Spleen (tissue), 11 donors: ENCODE data around the gene GRID2. TPM values are rescaled to one million over a fixed set of nuclear protein-coding genes. Genes with fewer than 3 reads are reported as not detected.

ENCODE experiments used
- DNase-seq: peaks from one replicate; pipeline ENCODE4 v3.0.0-alpha.2; 2020
- H3K27ac ChIP-seq, 8 donors: fragments of 200-600 bp; sonication (generic) in 7 of 8; 1 replicate in 4 of 8; 2 replicates in 4 of 8; pipeline versions ENCODE4 v1.5.0 to v1.8.0; 2016 to 2021; ENCODE audit warnings: inconsistent platforms in 4 of 8, mild to moderate bottlenecking in 4 of 8, moderate library complexity in 1 of 8
- H3K27me3 ChIP-seq, 7 donors: fragments of 200-600 bp; sonication (generic) in 6 of 7; replicated peaks in 1 of 7; 1 replicate in 4 of 7; 2 replicates in 3 of 7; pipeline versions ENCODE4 v1.5.0 to v1.8.0; 2016 to 2021; ENCODE audit warnings: inconsistent platforms in 3 of 7, mild to moderate bottlenecking in 1 of 7
- H3K36me3 ChIP-seq, 6 donors: fragments of 200-600 bp; sonication (generic) in 5 of 6; 1 replicate in 4 of 6; 2 replicates in 2 of 6; pipeline versions ENCODE4 v1.5.0 to v1.8.0; 2016 to 2021; ENCODE audit warnings: inconsistent platforms in 2 of 6
- H3K4me1 ChIP-seq, 6 donors: fragments of 200-600 bp; sonication (generic) in 5 of 6; 1 replicate in 3 of 6; 2 replicates in 3 of 6; pipeline versions ENCODE4 v1.5.0 to v1.8.0; 2016 to 2021; ENCODE audit warnings: inconsistent platforms in 3 of 6
- H3K4me3 ChIP-seq, 8 donors: fragments of 200-600 bp; sonication (generic) in 7 of 8; 1 replicate in 4 of 8; 2 replicates in 4 of 8; pipeline versions ENCODE4 v1.5.0 to v1.8.0; 2016 to 2021; ENCODE audit warnings: inconsistent platforms in 4 of 8, mild to moderate bottlenecking in 4 of 8, moderate library complexity in 2 of 8
- H3K9me3 ChIP-seq, 8 donors: fragments of 200-600 bp; sonication (generic) in 7 of 8; 1 replicate in 4 of 8; 2 replicates in 4 of 8; pipeline versions ENCODE4 v1.5.0 to v1.8.0; 2016 to 2021; ENCODE audit warnings: inconsistent platforms in 4 of 8
- CTCF ChIP-seq, 11 experiments: fragments of 200-600 bp in 7 of 11; fragments of 450-650 bp in 4 of 11; sonication (generic) in 4 of 11; IDR thresholded peaks in 8 of 11; conservative IDR thresholded peaks in 3 of 11; 1 replicate in 7 of 11; 2 replicates in 4 of 11; pipeline versions ENCODE4 v1.4.0 to v1.8.0; 2016 to 2021; ENCODE audit warnings: antibody characterized with exemption in 11 of 11, inconsistent platforms in 4 of 11, mild to moderate bottlenecking in 1 of 11
- POLR2A ChIP-seq, 3 donors: fragments of 450-650 bp; IDR thresholded peaks; one replicate each; pipeline ENCODE4 v1.5.1; 2017; ENCODE audit warnings: antibody characterized with exemption in 3 of 3, mild to moderate bottlenecking in 1 of 3
- POLR2AphosphoS5 ChIP-seq, 3 donors: sonication (generic); formaldehyde crosslinking; IDR thresholded peaks; one replicate each; pipeline ENCODE4 v1.5.1; 2017; ENCODE audit warnings: antibody characterized with exemption in 3 of 3
- WGBS, 5 donors: extraction: QIAGEN DNeasy Blood & Tissue Kit in 3 of 5; methylation state at CpG; one replicate each; pipeline versions ENCODE4 v1.1.5 to v1.1.7; 2013 to 2018; 5-methylcytosine and 5-hydroxymethylcytosine counted together
- intact Hi-C: fragments of 100-400 bp; cut with DNase I; formaldehyde crosslinking; loops from one replicate; pipeline ENCODE4 v1.15.0; 2023; ENCODE audit warnings: low total_unique reads
- polyA plus RNA-seq, 3 donors: library from polyadenylated mRNA; stranded (reverse); fragments of 200-250 nt; gene quantifications; one replicate each; pipeline ENCODE4 v1.2.1, GENCODE V29; 2013
- total RNA-seq, 7 donors: library from RNA; depleted of rRNA in 3 of 7; stranded (reverse); fragments of >200 nt in 3 of 7; fragmentation: NEBNext Ultra II Directional in 4 of 7; extraction: Animal tissue kit (Norgen Biotek cat#: 25700) in 4 of 7; gene quantifications; one replicate each; pipeline versions ENCODE4 v1.1.0 to v1.2.1, GENCODE V29; 2016 to 2021
- donor health status: healthy with polysubstance abuse.
- donor health status: DM: no; HTN: no; CAD: no; lungs with moderate emphysema.
- donor health status: DM: no; HTN: no; CAD: no.
- donor health status: Bipolar disorder and iron deficiency.
- donor health status: healthy.
- donor health status: DM: no; HTN: no; CAD: no.
- donor health status: DM: yes; HTN: yes; CAD: no.

The GRID2 gene
- total and polyA plus RNA-seq, 10 donors, result 0.03 to 0.92 (median 0.22) TPM; not detected in 4

GRCh38 chr4:93657527-93657926, 1353.8 kb downstream of the GRID2 start:
- Histone ChIP-seq H3K27ac (no peak overlapping the region), H3K27me3 (no peaks in the 10 kb centered on the region), H3K36me3 (no peaks in the 10 kb centered on the region), H3K9me3 (no peaks in the 10 kb centered on the region), H3K4me1 (no peaks in the 10 kb centered on the region), H3K4me3 (no peak overlapping the region)
- intact Hi-C loops, result no loop called here
- no peak for DNase-seq
- TF ChIP-seq POLR2A (IDR thresholded peaks at IDR 0.05) (no peak), CTCF (IDR thresholded peaks at IDR 0.05 in 8 of 11, conservative IDR thresholded peaks at IDR 0.05 in 3 of 11) (no peak), POLR2AphosphoS5 (IDR thresholded peaks at IDR 0.05) (no peak)
- 61 to 82% (median 76%) methylated on average over 2 of the region's 2 CpGs for WGBS, 5 donors

- Histone ChIP-seq H3K4me1 (no peaks in the 10 kb centered on the region), H3K36me3 (no peaks in the 10 kb centered on the region), H3K4me3 (no peak overlapping the region), H3K27me3 (no peaks in the 10 kb centered on the region), H3K27ac (no peak overlapping the region), H3K9me3 (no peaks in the 10 kb centered on the region)
- no peak for TF ChIP-seq POLR2A (IDR thresholded peaks at IDR 0.05)
- TF ChIP-seq POLR2AphosphoS5 (IDR thresholded peaks at IDR 0.05), result no peak
- TF ChIP-seq CTCF (IDR thresholded peaks at IDR 0.05 in 8 of 11, conservative IDR thresholded peaks at IDR 0.05 in 3 of 11), result no peak
- 55 to 89% (median 58%) methylated on average over 3 of the region's 3 CpGs for WGBS, 5 donors
- DNase-seq, result no peak
- intact Hi-C loops, result no loop called here
Measured at GRCh38 chr4:93658443-93658842, 1354.7 kb downstream of the GRID2 start.

DNA sequence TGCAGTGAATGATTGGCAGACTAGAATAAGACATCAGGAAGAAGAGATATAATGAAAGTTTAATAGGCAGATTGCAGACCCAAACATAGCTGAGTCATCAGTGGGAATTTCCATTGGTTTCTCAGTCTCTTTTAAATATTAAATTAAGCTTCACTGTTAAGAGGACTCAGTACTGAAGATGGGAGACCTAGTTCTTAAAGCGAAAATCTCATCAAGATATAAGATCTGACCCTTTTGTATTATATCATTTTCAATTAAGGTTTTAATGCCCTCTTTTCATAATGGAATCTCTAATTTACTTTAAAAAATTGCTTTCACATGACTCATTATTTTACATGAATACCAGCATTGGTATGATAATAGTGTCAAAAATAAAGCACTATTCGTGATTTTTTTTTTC, 1355.9 kb downstream of the GRID2 start:
- Histone ChIP-seq H3K4me3 (no peak overlapping the region), H3K27ac (no peak overlapping the region), H3K27me3 (no peaks in the 10 kb centered on the region), H3K9me3 (no peaks in the 10 kb centered on the region), H3K4me1 (no peaks in the 10 kb centered on the region), H3K36me3 (no peaks in the 10 kb centered on the region)
- WGBS, 5 donors, result 72 to 80% (median 77%) methylated on average over 2 of the region's 2 CpGs
- intact Hi-C loops, result no loop called here
- no peak for TF ChIP-seq POLR2A (IDR thresholded peaks at IDR 0.05)
- TF ChIP-seq CTCF (IDR thresholded peaks at IDR 0.05 in 8 of 11, conservative IDR thresholded peaks at IDR 0.05 in 3 of 11), result no peak
- no peak for TF ChIP-seq POLR2AphosphoS5 (IDR thresholded peaks at IDR 0.05)
- no peak for DNase-seq

DNA sequence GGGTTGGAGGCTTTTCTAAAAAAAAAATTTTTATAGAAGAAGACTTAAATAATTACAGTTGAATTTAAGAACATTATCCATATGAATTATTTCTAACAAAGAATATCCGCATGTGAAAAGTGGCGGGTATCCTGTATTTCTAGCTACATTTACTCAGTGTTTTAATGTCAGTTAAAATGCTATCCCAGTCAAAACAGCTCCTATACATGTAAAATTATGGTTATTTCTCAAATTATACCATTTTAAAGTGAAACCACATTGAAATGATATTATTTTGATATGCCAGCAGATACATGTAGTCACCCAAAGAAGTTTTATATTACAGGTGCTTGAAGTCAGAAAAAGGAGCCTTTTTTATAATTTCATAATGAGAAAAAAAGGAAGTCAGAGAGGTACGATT, 1356.3 kb downstream of the GRID2 start:
- TF ChIP-seq CTCF (IDR thresholded peaks at IDR 0.05 in 8 of 11, conservative IDR thresholded peaks at IDR 0.05 in 3 of 11) (no peak), POLR2A (IDR thresholded peaks at IDR 0.05) (no peak)
- WGBS, 5 donors, result 87 to 98% (median 94%) methylated on average over 3 of the region's 3 CpGs

More for the DNA sequence above, 1356.3 kb downstream of the GRID2 start:
- Histone ChIP-seq H3K4me3 (no peak overlapping the region), H3K9me3 (no peaks in the 10 kb centered on the region), H3K36me3 (no peaks in the 10 kb centered on the region), H3K4me1 (no peaks in the 10 kb centered on the region), H3K27ac (no peak overlapping the region), H3K27me3 (no peaks in the 10 kb centered on the region)
- intact Hi-C loops, result no loop called here
- no peak for DNase-seq
